Measurements from ENCODE around the gene TBCC.
A peak's percentile ranks its signal among the peaks of the same experiment; 100 is the strongest.
"Not testable (repeated sequence)": the region's sequence is repeated elsewhere in the genome, so short reads cannot be mapped to it uniquely, and the experiment has no call there.

TBCC gene

GRCh38 chr6:42745640-42746462 lies at the start of gene TBCC:
TBCC (minus strand) TSS chr6:42746103; CDS start chr6:42746073, 30 bp downstream.
- DNase-seq (ENCODE audit: low read depth): peak; percentile 94

DNA sequence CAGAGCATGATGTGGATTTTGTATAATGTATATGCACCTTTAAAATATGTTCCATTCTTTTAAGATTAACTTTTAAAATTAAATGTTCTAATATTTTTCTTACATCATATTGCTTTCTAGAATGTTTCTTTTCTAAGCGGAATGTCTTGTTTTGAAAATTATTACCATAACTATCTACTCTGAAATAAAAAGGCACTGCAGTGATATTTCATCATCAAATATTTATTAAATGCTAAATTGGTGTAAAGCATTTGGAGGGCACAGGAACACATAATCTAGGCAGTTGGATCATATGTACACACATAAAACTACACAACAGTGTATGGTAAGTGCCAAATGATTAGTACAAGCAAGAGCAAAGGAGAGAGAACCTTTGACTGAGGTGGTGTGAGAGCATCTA lies 49.7 kb upstream of the TBCC start:
- no peak for DNase-seq (ENCODE audit: low read depth)

GRCh38 chr6:42791706-42792320 lies 45.9 kb upstream of the TBCC start:
- no peak for DNase-seq (ENCODE audit: low read depth)

GRCh38 chr6:42790549-42791181 lies 44.8 kb upstream of the TBCC start:
- no peak for DNase-seq (ENCODE audit: low read depth)

DNA sequence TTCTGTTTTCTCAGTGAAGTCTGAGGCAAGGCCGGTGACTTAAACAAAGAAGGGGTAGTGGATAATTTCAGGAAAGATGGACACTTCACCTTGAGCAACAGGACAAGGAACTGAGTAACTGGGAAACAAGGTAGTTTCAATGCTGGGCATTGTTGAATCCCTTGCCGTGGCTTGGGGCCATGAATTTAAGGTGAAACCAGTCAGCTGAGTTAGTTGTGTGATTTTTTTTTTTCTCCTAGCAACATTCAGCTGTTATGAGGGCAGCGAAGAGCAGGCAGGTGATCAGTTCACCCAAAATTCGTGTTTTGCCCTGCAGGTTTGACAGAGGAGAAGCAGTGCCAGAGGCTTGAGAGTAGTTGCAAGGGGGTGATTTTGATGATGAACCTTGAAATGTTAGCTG lies 42.8 kb upstream of the TBCC start:
- no peak for DNase-seq (ENCODE audit: low read depth)

- no peak for DNase-seq (ENCODE audit: low read depth)
Measured at GRCh38 chr6:42787063-42787472, 41.2 kb upstream of the TBCC start.

DNA sequence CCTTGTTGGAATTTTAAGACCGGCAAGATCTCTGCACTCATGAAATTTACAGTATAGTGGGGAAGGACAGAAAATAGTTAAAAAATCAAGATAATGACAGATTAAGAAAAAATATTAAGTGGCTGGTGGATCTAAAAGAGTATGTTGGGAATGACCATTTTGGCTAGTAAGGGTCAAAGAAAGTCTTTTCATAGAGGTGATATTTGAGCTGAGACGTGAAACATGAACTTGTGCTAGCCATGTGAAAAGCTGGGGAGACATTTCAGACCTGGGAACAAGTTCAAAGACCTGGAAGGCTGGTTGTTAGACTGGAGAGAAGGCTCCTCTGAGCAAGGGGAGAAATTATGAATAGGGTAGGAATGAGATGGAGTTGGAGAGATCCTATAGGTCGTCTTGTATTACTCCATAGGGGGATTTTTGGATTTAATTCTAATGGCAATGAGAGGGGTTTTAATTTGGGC lies 40.7 kb upstream of the TBCC start:
- no peak for DNase-seq (ENCODE audit: low read depth)

DNA sequence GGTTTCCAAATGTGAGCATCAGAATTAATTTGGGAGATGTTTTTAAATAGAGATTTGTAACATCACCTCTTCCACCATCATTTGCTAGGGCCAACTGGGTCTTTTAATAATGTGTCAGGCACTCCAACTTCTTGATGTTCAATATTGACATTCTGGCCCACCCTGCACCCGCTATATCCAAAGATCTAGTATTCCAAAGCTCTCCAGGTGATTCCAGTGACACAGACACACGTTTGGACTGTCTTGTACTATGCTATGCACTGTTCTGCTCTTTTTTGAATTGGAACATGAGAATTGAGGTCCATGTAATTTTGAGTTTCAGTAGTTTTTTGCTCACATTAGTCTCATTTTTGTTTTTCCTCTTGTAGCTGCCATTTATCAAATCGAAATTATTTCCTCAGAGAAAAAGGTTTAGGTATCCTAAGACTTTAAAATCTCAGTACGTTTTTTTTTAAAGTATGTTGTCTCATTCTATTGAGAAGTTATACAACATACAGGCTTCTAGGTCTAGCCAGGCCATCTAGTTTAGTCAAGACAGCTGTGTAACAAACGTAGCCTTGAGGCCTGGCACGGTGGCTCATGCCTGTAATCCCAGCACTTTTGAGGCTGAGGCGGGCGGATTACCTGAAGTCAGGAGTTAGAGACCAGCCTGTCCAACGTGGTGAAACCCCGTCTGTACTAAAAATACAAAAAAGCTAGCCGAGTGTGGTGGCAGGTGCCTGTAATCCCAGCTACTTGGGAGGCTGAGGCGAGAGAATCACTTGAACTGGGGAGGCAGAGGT lies 39.0 kb upstream of the TBCC start:
- DNase-seq (ENCODE audit: low read depth): no peak

GRCh38 chr6:42783876-42784642 lies 38.2 kb upstream of the TBCC start:
- no peak for DNase-seq (ENCODE audit: low read depth)

DNA sequence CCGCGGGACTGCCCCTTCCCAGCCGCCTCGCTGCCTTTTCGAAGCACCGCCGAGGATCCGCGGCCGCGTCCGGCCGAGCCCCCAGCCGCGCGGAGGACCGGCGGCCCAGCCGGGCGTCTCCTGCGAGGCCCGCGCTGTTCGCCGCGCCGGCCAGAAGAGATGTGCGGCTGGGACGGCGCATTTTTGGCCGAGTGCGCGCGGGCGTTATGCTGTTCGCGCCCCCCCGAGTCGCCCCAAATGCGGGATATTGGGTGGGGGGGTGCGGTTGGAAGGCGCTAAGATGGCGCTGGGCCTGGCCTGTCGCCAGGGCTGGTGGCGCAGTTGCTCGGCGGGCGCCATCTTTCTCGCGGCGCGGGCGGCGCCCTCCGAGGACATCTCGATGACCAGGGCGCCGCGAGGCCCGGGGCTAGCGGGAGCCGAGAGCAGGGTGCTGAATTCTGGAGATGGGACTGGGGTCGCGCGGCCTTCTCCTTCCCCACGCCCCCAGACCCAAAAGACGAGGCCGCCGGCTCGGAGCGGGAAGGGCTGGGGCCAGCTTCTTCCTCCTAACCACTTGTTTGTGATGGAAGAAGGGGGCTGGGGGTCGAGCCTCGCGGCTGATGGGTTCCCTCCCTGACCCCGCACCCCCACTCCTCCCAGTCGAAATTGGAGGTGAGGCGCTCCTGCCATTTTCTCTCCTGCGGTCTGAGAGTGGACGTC lies 37.4 kb upstream of the TBCC start:
- peak; percentile 60 for DNase-seq (ENCODE audit: low read depth)

DNA sequence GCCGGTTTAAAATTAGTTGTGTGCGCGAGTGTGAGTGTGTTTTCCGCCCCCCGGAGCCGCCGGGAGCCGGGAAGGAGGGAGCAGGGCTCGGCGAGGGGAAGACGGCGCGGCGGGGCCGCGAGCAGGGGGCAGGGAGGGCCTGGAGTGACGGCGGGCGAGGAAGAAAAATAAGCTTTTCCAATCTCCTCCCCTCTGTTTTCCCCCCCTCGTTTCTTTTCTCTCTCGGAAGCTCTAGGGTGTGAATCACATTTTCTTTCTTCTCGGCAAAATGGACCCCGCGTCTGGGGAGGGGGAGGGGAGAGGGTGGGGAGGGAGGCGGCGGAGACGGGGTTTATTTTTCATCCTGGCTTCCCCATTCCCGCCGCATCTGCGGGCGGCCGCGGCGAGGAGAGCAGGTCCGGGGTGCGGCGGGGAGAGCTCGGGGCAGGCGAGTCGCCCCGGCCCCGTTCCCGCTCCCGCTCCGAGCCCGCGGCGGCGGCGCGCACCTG lies 36.8 kb upstream of the TBCC start:
- peak; percentile 73 for DNase-seq (ENCODE audit: low read depth)

DNA sequence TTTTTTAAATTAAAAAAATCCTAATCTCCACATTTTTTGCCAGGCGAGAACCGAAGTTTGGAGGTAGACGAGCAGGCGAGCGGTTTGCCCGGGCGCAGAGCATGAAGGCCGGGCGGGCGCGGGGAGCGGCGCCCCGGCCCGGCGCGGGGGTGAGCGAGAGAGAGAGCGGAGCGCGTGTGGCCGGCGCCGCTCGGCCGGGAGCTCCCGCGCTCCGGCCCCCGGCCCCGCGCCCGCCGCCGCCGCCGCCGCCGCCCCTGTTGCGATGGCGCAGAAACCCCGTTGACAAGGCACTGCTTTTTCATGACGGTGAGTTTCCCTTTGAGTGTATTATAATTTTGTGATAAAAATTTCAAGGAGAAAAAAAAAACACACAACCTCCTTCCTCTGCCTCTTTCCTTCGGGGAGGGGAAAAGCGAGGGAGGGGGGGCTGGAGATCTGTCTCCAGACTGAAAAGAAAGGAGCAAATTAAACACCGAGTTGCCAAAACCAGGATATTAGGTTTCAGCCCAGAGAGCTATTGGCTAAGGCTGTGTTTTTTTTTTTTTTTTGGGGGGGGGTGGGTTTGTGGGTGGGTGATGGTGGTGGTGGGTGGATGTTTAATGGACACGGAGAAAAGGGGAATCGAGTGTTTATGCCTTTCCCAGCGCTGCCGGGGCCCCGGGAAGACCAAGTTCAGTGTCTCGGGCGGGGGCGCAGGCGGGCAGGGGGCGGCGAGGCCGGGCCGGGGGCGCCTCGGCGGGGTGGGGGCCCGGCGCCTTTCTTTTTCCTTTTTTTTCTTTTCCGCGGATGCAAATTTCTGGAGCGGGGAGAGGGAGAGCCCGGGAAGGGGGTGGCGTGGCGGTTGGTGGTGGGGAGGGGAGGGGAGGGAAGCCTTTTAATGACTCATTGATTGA lies 36.1 kb upstream of the TBCC start, which contains the start of gene BICRAL:
BICRAL (plus strand) TSS at position 257 of the 893 bp plus-strand sequence. CDS start 39,971 bp downstream, outside the sequence.
- peak; percentile 79 for DNase-seq (ENCODE audit: low read depth)

DNA sequence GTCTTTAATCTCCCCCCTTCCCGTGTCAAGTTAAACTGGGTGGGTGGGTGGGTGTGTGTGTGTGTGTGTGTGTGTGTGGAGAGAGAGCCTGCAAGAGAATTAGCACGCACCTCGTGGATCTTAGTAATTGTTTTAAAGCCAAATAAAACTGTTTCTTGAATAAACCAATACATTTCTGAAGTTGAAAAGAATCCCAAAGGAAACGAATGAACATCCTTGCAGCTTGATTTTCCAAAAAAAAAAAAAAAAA lies 35.6 kb upstream of the TBCC start:
- no peak for DNase-seq (ENCODE audit: low read depth)

DNA sequence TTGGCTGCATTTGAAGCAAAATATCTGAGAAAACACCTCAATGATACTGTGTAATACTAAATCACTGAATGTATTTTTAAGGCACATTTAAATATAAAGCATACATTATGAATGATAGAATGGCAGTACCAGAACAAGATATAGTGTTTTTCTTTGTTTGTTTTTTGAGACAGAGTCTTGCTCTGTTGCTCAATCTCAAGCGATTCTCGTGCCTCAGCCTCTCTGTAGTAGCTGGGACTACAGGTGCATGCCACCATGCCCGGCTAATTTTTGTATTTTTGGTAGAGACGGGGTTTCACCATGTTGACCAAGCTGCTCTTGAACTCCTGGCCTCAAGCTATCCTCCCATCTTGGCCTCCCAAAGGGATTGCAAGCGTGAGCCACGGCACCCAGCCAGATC lies 33.6 kb upstream of the TBCC start:
- no peak for DNase-seq (ENCODE audit: low read depth)

DNA sequence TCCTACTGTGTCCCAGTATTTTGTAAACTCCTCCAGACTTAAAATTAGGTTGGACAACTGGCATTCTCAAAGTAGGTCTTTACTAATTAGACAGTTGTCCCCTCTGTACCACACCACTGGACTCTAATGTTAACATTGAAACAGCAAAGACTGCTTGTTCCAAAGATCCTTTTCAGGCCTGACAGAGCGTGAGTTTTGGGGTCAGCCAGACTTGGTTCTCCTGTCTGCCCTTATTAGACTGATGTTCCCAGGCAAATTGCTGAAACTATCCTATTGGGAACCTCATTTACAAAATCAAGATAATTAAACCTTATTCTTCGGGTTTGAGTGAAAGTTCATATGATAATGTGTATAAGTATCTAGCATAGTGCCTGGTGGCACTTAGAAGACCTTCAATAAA lies 32.2 kb upstream of the TBCC start:
- no peak for DNase-seq (ENCODE audit: low read depth)

DNA sequence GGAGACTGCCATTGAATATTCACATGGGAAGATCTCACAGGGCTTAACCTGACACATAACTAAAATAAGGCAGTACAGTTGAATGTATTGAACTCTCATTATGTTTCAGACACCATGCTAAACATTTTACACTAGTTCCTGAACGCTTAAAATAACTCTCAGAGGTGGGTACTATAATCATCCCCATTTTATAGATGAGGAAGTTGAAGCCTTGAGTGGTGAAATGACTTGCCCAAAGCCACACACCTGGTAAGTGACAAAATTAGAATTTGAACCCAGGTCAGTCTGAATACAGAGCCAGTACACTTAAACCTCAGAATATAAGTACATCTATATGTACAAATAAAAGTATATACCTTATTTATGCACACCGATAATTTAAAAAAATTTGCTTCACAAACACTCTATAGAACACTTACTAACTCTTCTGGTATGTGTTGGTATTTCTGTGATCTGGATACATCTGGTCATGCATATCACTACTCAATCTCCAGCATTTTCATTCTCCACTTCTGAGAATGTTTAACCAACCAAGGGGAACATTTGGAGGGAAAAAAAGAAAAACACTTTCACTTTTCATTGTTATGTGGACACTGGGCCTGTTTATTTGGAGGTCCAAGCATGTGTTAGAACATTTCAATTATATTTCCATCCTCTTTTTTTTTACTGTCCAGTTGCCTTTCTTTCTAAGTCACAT lies 31.4 kb upstream of the TBCC start:
- DNase-seq (ENCODE audit: low read depth): no peak

GRCh38 chr6:42774821-42775487 lies 29.1 kb upstream of the TBCC start:
- DNase-seq (ENCODE audit: low read depth): not testable (repeated sequence)

DNA sequence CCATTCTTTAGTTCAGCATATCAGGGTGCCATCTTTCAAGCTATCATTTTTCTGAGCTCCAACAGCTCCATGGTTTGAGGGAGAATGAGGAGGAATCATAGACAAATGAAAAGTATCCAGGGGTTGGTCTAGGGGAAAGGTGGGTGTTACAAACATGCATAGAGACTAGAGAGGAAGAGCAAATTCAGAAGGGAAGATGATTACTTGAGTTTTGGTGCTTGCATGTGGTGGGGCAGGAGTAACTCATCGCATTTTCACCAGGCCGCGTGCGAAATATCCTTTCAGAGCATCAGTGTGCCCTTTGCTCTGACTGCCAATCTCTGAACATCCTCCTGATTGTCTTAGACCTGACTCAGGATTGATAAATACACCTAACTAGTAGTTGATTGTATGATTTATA lies 28.3 kb upstream of the TBCC start:
- no peak for DNase-seq (ENCODE audit: low read depth)

DNA sequence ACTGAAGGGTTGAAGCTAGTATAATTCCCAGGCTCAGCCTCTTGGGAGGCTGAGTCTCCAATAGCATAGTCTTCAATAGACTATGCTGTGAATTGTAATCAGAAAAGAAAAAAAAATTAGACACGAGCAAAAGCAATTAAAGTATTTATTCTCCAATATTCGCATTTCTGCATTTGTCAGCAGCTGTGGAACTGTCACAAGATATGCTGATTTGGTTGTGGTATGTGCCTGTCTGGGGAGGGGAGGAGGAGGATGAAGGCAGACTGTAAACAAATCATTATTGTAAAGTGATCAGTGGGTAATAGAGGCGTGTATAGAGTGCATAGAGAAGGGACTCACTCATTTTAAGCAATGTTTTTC lies 25.8 kb upstream of the TBCC start:
- DNase-seq (ENCODE audit: low read depth): no peak

Data from HS-27A (cell line).